GM19035 (cell line): Measurements from ENCODE around the gene PELI2.

Experiments
- ATAC-seq: cut with Tn5 transposase; IDR thresholded peaks from one replicate; pipeline ENCODE4 v1.9.1; 2021; ENCODE audit not compliant: unreplicated experiment

PELI2 gene, protein sequence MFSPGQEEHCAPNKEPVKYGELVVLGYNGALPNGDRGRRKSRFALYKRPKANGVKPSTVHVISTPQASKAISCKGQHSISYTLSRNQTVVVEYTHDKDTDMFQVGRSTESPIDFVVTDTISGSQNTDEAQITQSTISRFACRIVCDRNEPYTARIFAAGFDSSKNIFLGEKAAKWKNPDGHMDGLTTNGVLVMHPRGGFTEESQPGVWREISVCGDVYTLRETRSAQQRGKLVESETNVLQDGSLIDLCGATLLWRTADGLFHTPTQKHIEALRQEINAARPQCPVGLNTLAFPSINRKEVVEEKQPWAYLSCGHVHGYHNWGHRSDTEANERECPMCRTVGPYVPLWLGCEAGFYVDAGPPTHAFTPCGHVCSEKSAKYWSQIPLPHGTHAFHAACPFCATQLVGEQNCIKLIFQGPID

DNA sequence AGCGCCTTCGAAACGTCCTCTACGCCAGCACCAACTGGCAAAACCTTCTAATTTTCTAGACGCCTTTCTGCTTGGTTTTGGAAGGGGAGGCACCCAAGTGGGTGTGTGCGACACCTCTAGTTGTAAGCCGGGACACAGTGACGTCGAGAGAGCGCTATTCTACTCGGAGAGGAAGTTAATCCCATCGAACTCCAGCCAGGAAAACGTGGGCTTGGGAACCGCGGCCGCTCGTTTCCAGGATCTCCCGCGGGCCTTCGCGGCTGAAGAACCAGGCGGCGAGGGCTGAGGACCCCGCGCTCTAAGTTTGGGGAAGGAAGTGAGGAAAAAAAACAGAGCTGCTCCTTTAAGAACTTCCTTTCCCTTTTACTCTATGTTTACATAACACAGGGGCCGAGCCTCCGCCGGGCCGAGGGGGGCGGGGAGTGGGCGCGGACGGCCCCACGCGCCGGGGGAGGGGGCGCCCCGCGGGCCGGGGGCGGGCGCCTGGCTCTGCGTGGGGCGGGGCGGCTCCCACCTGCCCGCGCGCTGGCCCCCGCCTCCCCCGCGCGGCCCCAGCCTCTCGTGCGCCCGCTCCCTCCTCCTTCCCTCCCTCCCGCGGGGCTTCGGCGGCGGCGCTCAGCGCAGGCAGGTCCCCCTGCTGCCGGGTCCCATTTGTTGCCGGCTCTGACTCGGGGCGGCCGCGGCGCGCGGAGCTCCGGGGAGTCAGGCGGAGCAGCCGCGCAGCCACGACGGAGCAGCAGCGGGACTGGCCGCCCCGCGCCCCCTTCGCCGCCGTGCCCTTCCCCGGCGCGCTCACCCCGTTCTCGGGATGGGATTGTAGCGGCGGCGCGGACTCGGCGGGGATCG lies at the start of gene PELI2:
Gene PELI2, plus strand, starts transcription at position 647 of the 846 bp plus-strand sequence. CDS start 250 bp downstream, outside the sequence.
- peak; percentile 67 for ATAC-seq

DNA sequence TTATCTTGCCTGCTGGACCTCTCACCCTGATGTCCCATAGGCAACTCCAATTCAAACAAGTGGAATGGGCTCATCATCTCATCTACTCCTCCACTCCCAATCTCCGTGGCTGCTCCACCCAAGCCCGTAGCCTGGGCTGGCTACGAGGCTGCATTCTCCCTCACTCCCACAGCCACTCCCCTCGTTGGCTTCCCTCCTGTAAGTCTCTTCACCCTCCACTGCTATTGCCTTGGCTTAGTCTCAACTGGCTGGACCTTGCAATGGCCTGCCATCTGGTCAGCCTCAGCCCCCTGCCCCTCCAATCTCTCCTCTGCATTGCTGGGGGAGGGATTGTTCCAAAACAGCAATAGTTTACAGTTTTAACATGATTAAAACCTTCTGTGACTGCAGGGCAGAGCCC lies 44.4 kb upstream of the PELI2 start:
- no peak for ATAC-seq

DNA sequence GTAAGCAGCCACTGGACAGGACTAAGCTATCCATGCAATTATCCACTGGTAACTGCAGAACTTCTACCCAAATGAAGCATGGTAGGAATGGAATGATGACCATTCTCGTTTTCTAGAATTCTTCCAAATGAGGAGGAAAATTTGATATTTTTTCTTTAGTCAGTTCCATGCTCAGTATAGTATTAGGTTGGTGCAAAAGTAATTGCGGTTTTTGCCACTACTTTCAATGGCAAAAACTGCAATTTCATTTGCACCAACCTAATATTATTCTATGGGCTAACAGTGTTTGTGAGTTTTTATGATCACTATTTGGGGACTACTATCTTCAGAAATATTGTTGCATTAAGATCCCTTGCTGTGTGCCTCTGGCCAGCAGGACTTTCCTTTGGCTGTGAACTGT lies 42.9 kb upstream of the PELI2 start:
- no peak for ATAC-seq

DNA sequence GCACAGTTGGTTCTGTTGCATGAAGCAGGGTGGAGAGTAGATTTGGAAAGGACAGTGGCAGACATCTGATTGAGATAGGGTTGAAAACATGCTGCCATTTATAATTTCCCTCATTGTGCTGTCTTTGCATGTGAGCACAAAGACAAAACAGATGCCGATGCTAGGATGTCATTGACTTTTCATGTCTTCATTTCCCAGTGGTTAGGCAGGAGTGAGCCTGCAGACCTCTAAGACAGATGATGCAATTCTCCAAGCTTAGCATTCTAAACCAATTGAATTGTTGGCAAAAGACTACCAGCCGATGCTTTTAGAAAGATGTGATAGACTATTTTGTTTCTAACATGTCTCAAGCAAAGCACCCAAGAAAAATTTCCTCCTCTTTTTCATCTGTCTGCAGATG lies 37.1 kb upstream of the PELI2 start:
- ATAC-seq: no peak

DNA sequence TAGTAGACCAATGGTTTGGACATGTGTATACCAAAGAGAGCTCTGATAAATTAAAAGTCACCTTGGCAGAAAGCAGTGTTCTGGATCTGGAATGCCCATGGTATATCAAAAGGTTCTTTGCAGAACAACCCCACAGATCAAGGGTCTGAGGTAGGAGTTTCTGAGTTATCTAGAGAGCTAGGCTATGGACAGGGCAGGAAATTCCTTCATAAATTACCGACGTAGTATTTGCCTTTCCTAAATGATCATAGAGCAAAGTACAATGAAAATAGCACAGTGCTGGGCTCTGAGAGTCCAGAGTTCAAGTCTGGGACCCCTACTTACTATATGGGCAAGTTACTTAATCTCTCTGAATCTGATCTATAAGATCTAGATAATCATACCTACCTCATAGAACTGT lies 35.3 kb upstream of the PELI2 start:
- no peak for ATAC-seq

DNA sequence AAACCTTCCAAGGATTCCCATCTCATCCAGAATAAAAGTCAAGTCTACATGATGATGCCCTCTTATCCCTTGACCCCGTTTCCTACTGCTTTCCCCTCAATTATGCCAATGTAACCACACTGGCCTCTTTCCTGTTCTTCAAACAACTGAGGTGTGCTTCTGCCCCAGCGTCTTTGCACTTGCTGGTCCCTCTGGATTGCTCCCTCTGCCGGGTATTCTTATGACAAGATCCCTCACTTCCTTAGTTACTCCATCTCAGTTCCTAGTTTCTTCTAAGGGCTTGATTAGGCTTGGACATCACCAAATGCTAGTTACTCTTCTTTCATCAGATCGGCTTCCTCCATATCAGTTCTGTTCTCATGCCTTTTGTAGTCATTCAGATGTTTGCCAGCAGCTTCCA lies 32.7 kb upstream of the PELI2 start:
- ATAC-seq: no peak

DNA sequence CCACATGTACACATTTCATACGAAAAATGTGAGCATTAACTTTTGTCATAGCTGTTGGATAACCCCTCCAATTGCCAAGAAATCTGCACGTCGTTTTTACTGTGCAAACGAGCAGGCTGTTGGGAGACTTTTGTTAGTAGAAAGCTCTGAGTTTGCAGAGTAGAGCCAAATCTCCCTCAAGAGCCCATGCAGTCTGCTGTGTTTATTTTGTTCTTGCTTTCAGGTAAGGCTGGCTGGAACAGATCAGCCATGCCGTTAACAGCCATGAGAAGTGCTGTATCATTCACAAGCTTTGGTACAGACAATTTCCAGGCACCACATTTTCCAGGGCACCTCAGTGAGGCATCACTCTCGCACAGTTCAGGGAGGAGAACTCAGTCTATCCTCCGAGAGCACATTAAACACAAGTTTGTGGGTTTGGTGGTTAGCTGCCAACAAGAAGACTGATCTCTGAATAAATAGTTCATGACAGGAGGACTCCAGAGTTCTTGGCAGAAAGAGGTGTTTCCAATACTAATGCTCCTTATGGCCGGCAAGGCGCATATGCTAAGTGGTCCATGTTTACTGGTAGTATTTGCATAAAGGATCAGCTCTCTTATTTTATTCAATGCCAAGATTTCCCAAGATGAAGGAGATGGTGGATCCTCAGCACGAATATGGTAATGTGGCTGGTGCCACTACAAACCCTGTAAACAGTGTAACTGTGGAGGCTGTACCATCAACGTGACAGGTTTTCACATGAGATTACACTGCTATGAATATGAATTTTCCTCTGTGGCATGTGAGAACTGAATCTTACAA lies 30.3 kb upstream of the PELI2 start:
- no peak for ATAC-seq

DNA sequence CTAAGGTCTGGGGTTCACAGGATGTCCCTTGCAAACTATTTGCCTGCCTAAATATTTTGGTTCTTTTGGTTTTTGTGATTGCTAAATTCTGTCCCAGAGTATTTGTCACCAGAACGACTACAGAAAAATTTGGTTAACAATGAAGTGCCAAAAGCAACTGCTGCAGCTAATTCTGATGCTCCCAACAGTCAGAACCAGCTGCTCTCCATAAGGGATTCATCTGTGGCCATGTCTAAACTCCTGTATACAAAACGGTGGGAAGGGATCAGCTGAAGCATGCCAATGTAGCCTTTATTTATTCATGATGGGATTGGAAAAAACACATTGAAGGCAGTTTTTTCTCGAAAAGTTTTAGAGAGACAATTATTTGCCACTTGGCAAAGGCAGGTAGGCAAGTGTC lies 29.3 kb upstream of the PELI2 start:
- no peak for ATAC-seq

DNA sequence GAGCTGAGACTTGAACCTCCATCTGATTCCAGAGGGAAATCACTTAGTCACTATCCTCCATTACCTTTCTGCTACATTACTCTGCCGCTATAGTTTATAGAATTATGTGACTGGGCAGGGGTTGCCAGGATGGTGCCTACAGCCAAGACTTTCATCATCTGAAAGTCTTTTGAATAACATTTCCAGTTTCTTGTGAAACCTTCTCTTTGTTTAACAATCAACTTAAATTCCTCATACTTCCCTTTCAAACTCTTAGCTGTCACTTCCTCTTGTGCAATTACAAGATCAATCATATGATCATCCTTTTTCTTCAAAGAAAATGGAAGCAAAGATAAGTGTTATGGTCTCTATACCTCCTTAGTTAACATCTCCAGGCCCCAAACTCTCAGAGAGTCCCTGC lies 25.4 kb upstream of the PELI2 start:
- ATAC-seq: no peak

DNA sequence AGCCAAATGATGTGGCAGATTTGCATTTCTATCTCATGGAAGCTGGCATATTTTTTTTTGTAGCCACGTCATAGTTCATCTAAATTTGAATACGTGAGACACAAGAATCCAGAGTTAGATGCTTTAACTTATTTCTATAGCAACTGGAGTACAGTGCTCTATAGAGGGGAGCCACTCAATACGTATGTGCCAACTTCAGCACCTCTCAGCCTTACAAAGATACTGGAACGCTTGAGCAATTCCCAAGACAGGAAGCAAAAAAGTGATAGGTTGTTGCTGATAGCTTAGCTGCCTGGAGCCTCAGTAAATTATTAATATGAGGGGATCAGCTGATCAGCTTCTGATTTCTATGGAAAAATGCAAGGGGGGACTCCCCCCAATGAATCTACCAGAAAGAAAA lies 24.1 kb upstream of the PELI2 start:
- ATAC-seq: no peak

DNA sequence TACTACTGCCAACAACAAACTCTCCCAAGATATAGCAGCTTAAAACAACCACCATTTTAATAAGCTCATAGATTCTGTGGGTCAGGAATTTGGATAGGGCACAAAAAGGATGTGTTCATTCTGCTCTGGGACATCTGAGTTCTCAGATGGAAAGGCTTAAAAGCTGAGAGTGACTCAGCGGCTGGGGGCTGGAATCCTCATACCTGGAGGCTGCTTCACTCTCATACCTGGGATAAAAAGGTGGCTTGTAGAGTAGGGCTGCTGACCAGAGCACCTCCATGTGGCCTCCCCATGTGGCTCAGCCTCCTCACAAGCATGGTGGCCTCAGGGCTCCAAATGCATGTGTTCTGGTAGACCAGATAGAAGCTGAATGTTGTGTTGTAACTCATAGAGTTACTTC lies 20.2 kb upstream of the PELI2 start:
- ATAC-seq: no peak

DNA sequence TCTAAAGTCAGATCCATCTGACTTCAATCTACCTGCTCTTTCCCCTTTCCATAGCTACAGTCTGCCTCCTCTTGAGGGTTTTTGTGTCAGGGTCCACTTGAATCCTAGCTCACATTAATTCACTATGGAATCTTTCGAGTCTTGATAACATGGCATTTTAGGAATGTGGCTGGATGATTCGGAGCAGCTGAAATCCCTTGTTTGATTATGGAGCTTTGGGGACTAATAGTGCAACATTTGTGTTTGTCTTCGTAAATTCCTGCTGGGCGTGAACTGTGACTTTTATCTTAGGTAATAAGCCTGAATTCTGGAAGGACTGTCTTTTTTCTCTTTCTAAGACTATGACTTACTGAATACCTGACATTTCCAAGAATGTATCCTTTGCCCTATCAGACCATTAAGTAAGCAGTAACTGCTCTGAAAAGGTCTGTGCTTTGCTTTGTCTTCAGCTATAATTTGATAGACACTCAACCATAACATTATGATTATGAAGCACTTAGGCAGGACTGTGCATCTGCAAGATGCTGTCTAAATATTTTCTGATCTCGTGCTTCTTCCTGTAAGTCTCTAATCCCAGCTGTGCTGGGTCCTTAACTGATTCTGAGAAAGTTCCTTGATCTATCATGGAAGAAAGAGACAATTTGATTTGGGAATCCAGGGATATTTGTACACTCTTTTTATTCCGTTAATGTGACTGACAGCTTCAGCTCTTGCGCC lies 19.0 kb upstream of the PELI2 start:
- no peak for ATAC-seq

DNA sequence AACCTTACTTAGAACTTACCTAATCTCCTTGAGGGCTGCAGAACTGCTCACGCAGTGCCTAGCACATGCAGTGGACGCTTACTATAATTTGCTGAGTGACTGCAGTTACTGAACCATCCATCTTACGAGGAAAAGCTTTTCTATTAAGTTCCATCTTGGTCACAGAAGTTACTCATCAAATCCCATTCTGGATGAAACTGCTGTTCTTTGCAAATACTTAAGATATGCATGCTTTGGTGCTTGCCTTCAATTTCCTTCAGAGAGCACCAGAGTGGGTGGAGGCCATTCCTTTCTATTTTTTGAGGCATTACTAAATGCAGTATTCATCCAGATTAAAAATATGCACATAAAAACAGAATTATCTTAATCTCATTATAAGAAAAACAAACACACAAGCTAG lies 17.7 kb upstream of the PELI2 start:
- ATAC-seq: no peak

DNA sequence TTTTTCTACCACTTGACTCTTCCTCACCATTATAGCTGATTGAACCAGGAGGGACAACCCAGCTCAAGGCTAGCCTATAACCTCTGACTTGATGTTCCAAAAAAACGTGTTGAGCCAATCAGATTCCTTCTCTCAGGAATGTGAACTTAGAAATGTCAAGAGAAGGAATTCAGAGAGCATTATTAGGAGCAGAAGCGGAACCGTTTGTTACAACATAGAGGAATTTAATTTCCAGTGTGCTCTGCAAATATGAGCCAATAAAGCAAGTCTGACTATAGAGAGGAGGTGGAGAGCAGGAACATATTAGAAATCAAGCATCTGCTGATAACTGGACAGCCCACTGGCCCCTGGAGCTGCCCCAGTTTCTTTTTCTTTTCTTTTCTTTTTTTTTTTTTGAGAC lies 15.3 kb upstream of the PELI2 start:
- no peak for ATAC-seq

DNA sequence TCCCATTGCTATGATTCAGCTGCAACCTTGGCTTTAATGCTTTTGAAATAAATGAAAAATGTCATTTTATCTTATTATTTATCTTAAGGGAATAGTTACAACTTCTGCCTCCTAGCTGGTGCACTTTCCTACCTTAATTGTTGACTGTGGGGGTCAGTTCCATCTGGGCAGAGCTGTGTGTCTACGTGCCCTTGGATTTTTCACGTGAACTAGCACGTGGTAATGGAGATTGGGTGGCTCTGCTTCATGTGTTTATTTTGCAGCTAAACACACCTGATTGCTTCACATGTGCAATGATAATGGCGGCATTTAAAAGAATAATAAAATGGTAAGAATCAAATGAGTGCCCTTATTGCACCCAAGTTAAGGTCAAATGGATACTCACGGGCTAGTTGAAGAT lies 10.6 kb upstream of the PELI2 start:
- ATAC-seq: no peak

DNA sequence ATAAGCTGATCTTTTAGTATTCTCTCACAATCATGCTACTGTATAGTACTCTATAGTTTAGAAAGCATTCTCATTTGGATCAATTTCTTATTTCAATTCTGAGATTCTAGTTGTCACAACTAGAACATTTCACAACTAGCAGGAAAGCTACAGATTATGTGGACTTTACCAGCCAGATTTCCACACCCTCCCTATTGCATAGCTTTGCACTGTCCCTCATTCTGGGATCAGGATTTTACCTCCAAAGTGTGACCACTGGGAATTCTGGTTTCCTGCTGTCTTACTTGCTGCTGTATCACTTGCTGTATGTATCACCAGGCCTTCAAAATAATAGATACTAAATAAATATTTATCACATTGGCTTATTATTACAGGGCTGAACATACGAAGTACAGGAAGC lies 10.2 kb upstream of the PELI2 start:
- ATAC-seq: no peak

DNA sequence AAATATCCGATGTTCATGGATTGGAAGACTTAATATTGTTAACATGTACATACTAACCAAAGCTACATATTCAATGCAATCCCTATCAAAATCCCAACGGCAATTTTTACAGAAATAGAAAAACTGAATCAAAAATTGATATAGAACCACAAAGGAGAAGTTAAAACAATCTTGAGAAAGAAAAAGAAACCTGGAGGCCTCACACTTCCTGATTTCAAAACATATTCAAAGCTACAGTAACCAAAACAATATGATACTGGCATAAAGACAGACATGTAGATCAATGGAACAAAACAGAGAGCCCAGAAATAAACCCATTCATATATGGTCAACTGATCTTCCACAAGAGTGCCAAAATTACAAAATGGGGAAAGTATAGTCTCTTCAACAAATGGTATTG lies 5.4 kb upstream of the PELI2 start:
- ATAC-seq: no peak

DNA sequence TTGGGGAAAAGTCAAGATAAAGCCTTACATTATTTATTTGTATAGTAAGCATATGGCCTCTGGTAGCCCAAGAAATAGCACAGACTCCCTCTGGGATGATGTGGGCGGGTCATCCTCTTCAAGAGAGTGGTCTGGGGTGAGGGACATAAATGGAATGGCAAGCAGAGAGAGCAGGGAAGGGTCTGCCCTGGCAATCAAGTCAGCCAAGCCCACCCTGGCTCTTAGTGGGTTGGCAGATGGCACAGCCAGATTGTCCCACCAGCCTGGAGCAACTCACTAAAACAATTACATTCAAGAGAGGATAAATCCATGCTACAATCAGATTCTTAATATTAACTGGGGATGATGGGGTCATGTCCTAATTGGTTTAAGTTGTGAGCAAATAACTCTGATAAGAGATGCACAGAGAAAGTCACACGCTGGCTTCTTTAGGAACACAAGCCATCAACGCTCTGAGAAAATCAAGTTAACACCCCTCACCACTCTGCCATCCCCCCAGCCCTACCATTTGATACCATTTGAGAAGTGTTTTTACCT lies 2.8 kb upstream of the PELI2 start:
- ATAC-seq: no peak

DNA sequence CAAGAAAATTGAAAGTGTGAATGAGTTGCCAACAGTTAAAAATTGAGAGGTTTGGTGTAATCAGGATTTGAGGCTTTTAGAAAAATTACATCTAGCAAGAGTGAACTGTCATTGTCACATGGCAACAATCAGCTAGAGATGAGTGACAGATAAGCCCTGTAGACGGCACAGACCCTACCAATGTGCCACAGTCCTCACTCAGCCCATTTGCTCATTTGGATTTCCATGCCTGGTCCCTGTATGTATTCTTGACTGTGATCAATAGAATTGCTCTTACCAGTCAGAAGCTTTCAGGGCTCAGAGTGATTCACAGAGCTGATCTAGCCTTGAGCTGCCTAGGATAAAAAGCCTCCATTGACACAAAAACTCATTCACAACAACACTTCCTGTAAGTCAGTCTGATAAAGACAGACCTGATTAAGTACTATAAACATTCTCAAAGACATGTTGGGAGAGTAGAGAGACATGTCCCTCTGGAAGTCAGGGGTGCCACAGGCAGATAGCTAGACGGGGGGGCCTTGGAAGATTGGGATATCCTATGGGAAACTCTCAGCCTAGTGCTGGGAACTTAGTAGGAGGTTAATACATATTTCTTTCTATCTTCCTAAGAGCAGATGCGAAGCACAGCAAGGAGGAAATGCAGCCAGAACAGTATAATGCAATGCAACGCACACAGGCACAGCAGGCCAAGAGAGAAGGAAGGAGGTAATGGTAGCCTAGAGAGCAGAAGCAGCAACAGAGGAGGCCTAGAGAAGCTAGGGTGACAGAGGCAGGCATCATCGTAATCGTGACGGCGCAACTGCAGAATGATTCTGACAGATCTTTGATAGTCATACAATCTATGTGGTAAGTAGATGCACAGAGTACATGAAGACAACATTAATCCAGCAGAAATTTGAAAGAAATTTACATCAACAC lies 2.0 kb upstream of the PELI2 start:
- no peak for ATAC-seq
